Measurements from ENCODE around the gene EIPR1. TPM values are rescaled to one million over a fixed set of nuclear protein-coding genes. Genes with fewer than 3 reads are reported as not detected.

The EIPR1 gene
- total and polyA plus RNA-seq, 2 experiments from 2014 or later = 17.4 to 46.3 TPM

GRCh38 chr2:3269425-3270094 lies 108.1 kb downstream of the EIPR1 start (continued):
- TF ChIP-seq ZNF462 (CRISPR knock-in tag; IDR thresholded peaks at IDR 0.05) (no peak), CTCF (conservative IDR thresholded peaks at IDR 0.05; ENCODE audit: low read depth in 2 of 2) (no peak), JUNB (IDR thresholded peaks at IDR 0.05; ENCODE audit: unreplicated experiment) (no peak)

GRCh38 chr2:3268705-3269029 lies 109.0 kb downstream of the EIPR1 start:
- no peaks in the 10 kb centered on the region for H3K9me2 ChIP-seq (ENCODE audit: insufficient read depth)
- no peak overlapping the region for H3K27ac ChIP-seq (ENCODE audit: low read depth)
- H3K4me3 ChIP-seq = no peak overlapping the region
- no peaks in the 10 kb centered on the region for H3K27me3 ChIP-seq (ENCODE audit: insufficient read depth)
- Mint-ChIP-seq H3K9me3 (no peaks in the 10 kb centered on the region), H3K27me3 (ENCODE audit: insufficient read depth, low read depth, poor library complexity) (peaks cover 2% of the 10 kb centered on the region), H3K27ac (no peak overlapping the region), H3K36me3 (ENCODE audit: low read depth) (peaks cover 13% of the 10 kb centered on the region; the same call in 1 of the 3 replicates), H3K4me1 (peaks cover 23% of the 10 kb centered on the region), H3K4me3 (no peak overlapping the region)
- DNase-seq (ENCODE audit: low spot score) (no peak), ATAC-seq (no peak)
- no peak overlapping the region for H2AFZ ChIP-seq
- H3K36me3 ChIP-seq (ENCODE audit: insufficient read depth) = no peaks in the 10 kb centered on the region
- peaks cover 13% of the 10 kb centered on the region; the same call in 1 of the 2 replicates for H4K20me1 ChIP-seq (replicated peaks; ENCODE audit: insufficient read depth)
- no peak overlapping the region for H3K4me2 ChIP-seq
- no peaks in the 10 kb centered on the region for H3F3A ChIP-seq (replicated peaks; ENCODE audit: low read depth)
- no peaks in the 10 kb centered on the region for H3K4me1 ChIP-seq (ENCODE audit: insufficient read depth)
- peaks cover 8% of the 10 kb centered on the region for H3K79me2 ChIP-seq (replicated peaks; ENCODE audit: insufficient read depth)
- no peak for TF ChIP-seq EZH2 (IDR thresholded peaks at IDR 0.05; ENCODE audit: low read depth, unreplicated experiment)
- TF ChIP-seq STAT1 (IDR thresholded peaks at IDR 0.05; ENCODE audit: unreplicated experiment) = no peak
- no peak for TF ChIP-seq ZNF114 (CRISPR knock-in tag; IDR thresholded peaks at IDR 0.05)
- no peak for TF ChIP-seq POLR2AphosphoS5 (IDR thresholded peaks at IDR 0.05; ENCODE audit: low read depth)
- no peak for TF ChIP-seq CREB1 (CRISPR knock-in tag; IDR thresholded peaks at IDR 0.05; ENCODE audit: low read depth)
- no peak for TF ChIP-seq ZNF331 (CRISPR knock-in tag; IDR thresholded peaks at IDR 0.05; ENCODE audit: low read depth)
- TF ChIP-seq ETS1 (IDR thresholded peaks at IDR 0.05) = no peak
- no peak for TF ChIP-seq CTCF (conservative IDR thresholded peaks at IDR 0.05; ENCODE audit: low read depth in 2 of 2)
- no peak for TF ChIP-seq NANOG (IDR thresholded peaks at IDR 0.05; ENCODE audit: borderline replicate concordance)
